HUES6 (cell line): Measurements from ENCODE around the gene CDH8.
"Not testable (repeated sequence)": the region's sequence is repeated elsewhere in the genome, so short reads cannot be mapped to it uniquely, and the experiment has no call there.

Source experiments
- H3K27ac ChIP-seq: 2 replicates; pipeline ENCODE4 v1.7.0; 2013; ENCODE audit warnings: low read depth, mild to moderate bottlenecking, low read length, inconsistent platforms
- H3K27me3 ChIP-seq: 2 replicates; pipeline ENCODE4 v1.6.1; 2013; ENCODE audit warnings: low read length; ENCODE audit not compliant: control insufficient read depth, insufficient read depth
- H3K36me3 ChIP-seq: 2 replicates; pipeline ENCODE4 v1.6.1; 2013; ENCODE audit warnings: low read length; ENCODE audit not compliant: control insufficient read depth, insufficient read depth
- H3K4me1 ChIP-seq: 2 replicates; pipeline ENCODE4 v1.6.1; 2013; ENCODE audit warnings: low read length; ENCODE audit not compliant: control insufficient read depth, insufficient read depth
- H3K4me3 ChIP-seq: 2 replicates; pipeline ENCODE4 v1.5.1; 2013; ENCODE audit warnings: low read depth, low read length
- H3K9ac ChIP-seq: one replicate; pipeline ENCODE4 v1.6.1; 2013; ENCODE audit warnings: mild to moderate bottlenecking, low read length
- H3K9me3 ChIP-seq: 2 replicates; pipeline ENCODE4 v1.6.1; 2013; ENCODE audit warnings: low read depth, low read length; ENCODE audit not compliant: control insufficient read depth, insufficient read depth

The CDH8 gene

DNA sequence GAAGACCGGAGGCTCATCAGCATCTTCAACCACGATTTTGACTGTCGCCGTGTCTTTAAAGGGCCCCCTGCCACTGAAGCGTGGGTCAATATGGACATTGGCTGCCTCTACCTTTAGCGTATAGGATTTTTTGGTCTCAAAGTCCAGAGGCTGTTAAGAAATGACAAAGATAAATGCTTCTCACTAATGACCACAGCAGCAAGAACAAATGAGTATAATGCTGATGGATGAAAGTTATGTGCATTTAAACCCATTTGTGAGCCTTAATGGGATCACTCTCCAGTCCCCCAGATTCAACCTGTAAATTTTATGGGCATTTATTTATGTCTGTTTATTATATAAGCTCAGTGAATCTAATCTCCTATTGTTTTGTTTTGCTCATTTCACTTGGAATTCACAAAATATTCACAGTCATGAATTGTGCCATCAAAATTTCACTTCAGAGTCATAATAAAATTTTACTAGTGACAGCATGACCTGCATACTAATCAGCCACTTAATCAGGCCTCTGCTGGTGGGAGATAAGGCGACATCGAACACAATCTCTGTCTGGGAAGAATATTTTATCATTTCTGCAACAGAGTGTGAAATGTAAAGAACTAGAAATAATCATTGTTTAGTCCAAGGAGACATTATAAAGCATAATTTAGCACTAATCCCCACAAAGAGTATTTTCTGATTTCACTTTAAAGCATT lies 218.5 kb downstream of the CDH8 start:
- H3K27me3 ChIP-seq = no peaks in the 10 kb centered on the region
- H3K27ac ChIP-seq = no peak overlapping the region
- peaks cover 7% of the 10 kb centered on the region; the same call in 1 of the 2 replicates for H3K4me1 ChIP-seq
- no peaks in the 10 kb centered on the region for H3K9me3 ChIP-seq
- H3K9ac ChIP-seq = no peak overlapping the region
- H3K4me3 ChIP-seq = no peak overlapping the region
- no peaks in the 10 kb centered on the region; the same call in 1 of the 2 replicates for H3K36me3 ChIP-seq

DNA sequence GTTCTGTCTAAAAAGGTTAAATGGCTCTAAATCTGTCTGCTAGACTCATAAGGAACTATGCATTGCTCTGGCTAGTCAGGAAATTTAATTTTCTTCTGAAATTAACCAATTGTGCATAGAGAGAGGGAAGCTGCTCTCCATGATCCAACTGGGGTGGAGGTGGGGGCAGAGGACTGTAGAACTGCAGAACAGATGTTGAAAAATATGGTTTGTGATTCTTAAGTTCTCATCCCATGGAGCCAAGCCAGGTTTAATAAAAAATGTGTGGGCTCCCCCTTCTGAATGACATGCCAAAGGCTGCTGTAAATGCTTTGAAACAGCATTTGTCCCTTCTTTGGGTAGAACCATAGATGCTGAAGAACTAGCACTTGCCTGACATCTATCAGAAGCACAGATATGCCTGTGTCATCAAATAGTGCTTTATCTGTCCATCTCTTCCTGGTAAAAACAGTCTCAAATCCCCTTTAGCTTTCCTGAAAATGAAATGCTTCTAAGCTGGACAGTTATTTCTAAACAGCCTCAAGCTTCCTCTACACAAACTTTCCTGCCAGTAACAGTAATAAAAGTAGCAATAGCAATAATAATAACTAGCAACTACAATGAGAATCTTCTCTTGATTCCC lies 221.4 kb downstream of the CDH8 start:
- Histone ChIP-seq H3K4me3 (no peak overlapping the region), H3K27me3 (no peaks in the 10 kb centered on the region), H3K9ac (no peak overlapping the region), H3K4me1 (peaks cover 19% of the 10 kb centered on the region; the same call in 1 of the 2 replicates), H3K27ac (no peak overlapping the region), H3K36me3 (no peaks in the 10 kb centered on the region), H3K9me3 (no peaks in the 10 kb centered on the region)

DNA sequence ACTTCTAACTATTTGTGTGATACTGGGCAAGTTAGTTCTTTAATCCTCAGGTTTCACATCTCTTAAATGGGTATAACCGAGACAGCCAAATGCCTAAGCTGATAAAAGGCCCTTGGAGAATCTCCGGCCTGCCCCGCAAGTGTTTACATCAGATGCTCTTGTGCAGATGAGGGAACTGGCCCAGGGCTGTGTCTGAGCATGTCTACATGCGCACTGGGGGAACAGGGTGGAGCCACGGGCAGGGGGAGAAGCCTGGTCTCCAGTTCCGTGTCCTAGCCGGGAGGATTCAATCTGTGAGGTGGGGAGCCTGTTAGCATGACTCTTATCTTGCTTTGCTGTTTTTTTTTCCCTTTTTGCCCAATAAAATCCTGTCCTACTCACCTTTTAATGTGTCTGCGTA lies 222.9 kb downstream of the CDH8 start:
- no peaks in the 10 kb centered on the region for H3K9me3 ChIP-seq
- no peak overlapping the region for H3K27ac ChIP-seq
- peaks cover 19% of the 10 kb centered on the region; the same call in 1 of the 2 replicates for H3K4me1 ChIP-seq
- no peak overlapping the region for H3K9ac ChIP-seq
- no peaks in the 10 kb centered on the region for H3K27me3 ChIP-seq
- H3K36me3 ChIP-seq = no peaks in the 10 kb centered on the region
- no peak overlapping the region for H3K4me3 ChIP-seq

DNA sequence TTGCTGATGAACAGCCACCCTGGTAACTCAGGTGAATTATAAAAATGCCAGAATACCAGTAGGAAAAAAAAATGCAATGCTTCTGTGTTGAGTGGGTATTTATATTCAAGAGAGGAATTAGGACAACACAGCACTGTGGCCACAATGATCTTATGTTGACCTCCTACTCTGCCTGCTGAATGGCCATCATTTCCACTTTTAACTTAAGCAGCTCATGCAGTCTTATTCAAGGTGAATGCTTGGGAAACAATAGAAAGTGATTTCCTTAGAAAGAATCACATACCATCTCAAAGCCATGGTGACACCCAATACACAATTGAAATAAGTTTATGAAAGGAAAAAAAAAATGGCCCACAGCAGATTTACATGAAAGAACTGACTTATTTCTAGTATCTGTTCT lies 224.0 kb downstream of the CDH8 start:
- Histone ChIP-seq H3K27me3 (no peaks in the 10 kb centered on the region), H3K4me3 (no peak overlapping the region), H3K4me1 (peaks cover 19% of the 10 kb centered on the region; the same call in 1 of the 2 replicates), H3K36me3 (no peaks in the 10 kb centered on the region), H3K27ac (no peak overlapping the region), H3K9ac (no peak overlapping the region), H3K9me3 (no peaks in the 10 kb centered on the region)

DNA sequence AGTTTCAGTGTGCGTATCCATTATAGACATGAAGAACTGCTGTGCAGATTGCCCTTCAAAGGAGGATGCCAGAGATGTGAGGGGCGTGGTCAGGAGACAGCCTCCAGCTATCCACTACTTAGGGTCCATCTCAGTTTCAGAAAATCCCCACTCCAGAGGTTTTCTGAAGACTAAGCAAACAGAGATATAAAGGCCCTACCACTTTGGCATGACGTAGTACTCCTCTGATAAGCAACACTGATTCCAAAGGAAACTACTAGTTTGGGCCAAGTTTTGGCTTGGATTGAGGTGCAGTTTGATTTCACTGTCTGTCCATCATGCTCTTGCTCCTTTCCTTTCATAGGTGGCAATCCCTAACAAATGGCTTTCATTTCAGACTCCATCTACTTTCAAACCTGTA lies 228.7 kb downstream of the CDH8 start:
- no peaks in the 10 kb centered on the region for H3K36me3 ChIP-seq
- no peaks in the 10 kb centered on the region for H3K9me3 ChIP-seq
- no peak overlapping the region for H3K27ac ChIP-seq
- H3K27me3 ChIP-seq = no peaks in the 10 kb centered on the region
- no peak overlapping the region for H3K9ac ChIP-seq
- no peak overlapping the region for H3K4me3 ChIP-seq
- H3K4me1 ChIP-seq = peaks cover 10% of the 10 kb centered on the region; the same call in 1 of the 2 replicates

DNA sequence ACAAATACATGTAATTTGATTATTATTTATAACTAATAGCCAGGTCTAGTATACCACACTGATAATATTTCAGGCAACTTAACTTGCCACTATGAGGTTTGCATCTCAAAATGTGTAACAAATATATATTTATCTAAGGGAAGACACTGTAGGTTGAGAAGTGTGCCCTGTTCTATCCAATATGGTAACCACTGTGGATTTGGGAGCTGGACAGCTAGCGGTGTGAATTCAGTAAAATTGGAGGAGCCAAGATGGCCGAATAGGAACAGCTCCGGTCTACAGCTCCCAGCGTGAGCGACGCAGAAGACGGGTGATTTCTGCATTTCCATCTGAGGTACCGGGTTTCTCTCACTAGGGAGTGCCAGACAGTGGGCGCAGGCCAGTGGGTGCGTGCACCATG lies 235.0 kb downstream of the CDH8 start:
- H3K4me3 ChIP-seq, H3K36me3 ChIP-seq, H3K4me1 ChIP-seq, H3K27me3 ChIP-seq, H3K27ac ChIP-seq, H3K9ac ChIP-seq, H3K9me3 ChIP-seq: not testable (repeated sequence)

DNA sequence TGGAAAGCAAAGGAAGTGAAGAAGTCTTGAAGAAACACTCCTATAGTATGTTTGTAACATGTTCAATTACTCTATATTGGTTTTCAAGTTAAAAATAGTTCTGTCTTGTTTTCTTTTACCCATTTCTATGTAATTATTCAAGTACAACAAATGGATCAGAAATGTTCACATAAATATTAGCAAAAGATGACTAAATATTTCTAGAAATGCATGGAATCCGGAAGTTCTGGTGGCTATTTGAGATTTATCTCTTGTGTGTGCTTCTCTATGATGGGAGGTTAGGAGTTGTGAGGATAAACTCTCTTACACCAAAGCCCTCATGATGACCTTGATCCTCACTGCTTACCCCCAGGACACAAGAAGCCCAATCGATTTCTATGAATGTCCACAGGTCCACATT lies 237.5 kb downstream of the CDH8 start:
- Histone ChIP-seq H3K4me1 (no peaks in the 10 kb centered on the region; the same call in 1 of the 2 replicates), H3K27me3 (no peaks in the 10 kb centered on the region), H3K9ac (no peak overlapping the region), H3K36me3 (no peaks in the 10 kb centered on the region), H3K27ac (no peak overlapping the region), H3K4me3 (no peak overlapping the region), H3K9me3 (no peaks in the 10 kb centered on the region)

DNA sequence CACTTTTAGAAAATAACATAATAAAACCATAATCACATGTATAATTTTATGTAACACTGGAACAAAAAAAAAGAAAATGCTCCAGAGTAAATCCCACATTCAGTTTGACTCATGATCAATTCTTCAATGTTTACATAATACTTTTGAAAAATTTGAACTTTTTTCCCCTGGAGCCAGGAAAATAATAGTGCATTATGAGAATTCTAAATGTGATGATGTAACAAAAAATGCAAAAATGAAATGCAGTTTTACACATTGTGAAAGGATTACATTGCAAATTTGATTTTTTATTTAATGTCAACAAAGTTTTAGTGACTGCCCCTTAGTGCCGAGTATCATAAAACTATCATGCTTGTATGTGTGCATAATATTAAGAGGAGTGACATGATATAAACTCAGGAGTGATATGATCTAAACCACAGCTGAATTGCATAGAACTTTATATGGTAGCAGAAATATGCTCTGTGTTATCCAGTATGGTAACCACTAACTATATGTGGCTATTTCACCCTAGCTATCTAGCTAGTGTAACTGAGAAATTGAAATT lies 238.2 kb downstream of the CDH8 start:
- Histone ChIP-seq H3K27ac (no peak overlapping the region), H3K9me3 (no peaks in the 10 kb centered on the region), H3K27me3 (no peaks in the 10 kb centered on the region), H3K36me3 (no peaks in the 10 kb centered on the region), H3K4me3 (no peak overlapping the region), H3K4me1 (no peaks in the 10 kb centered on the region; the same call in 1 of the 2 replicates), H3K9ac (no peak overlapping the region)

DNA sequence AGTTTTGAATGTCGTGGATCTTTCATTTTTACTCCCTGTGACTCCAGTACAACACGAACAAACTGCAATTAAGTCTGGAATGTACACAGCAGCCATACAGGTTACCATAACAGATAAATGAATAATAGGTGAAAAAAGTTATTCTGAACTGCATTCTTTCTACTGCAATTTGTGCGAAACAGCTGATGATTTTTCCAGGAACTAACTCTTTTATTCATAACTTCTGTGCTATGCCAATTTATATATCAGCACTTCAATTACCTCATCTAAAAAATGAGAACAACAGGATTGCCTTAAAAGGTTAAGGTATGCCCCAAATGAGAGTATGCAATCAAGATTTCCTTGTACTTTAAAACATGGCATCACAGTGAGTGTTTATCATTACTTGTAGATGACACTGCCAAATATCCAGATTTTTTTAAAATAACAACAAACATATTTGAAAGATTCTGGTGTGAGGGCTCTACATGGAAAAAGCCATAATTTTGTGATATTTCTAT lies 238.9 kb downstream of the CDH8 start:
- Histone ChIP-seq H3K4me3 (no peak overlapping the region), H3K9ac (no peak overlapping the region), H3K9me3 (no peaks in the 10 kb centered on the region), H3K27me3 (no peaks in the 10 kb centered on the region), H3K4me1 (no peaks in the 10 kb centered on the region; the same call in 1 of the 2 replicates), H3K36me3 (no peaks in the 10 kb centered on the region), H3K27ac (no peak overlapping the region)

DNA sequence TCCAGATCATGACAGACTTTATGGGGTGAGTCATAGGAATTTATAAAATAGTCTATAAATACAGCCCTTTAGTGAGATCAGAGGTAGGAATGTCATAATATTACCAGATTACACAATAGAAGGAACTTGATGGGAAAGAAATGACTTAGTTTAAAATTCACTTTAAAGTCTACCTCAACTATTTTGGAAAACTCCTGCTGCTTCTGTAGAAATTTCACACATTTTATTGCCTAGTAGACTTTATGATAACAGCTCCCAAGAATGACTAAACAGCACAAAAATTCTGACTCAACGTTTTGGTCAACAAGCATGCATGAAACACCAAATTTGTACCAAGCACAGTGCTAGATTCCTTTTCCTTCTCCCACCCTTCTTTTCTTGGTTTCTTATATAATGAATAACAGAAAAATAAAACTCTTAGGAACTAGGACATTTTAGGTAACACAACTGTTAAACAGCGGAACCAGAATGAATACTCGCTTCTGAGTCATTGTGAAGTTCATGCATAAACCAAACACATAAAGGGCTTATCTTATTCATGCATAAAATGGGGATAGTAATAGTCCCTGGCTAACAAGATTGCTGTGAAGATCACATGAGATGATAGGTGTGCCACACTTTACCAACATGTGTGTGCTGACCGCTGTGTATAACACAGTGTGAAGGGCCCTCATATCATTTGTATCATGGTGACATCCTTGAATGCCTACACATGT lies 243.9 kb downstream of the CDH8 start:
- Histone ChIP-seq H3K27ac (no peak overlapping the region), H3K9me3 (no peaks in the 10 kb centered on the region), H3K4me3 (no peak overlapping the region), H3K27me3 (no peaks in the 10 kb centered on the region), H3K4me1 (no peaks in the 10 kb centered on the region), H3K36me3 (no peaks in the 10 kb centered on the region), H3K9ac (no peak overlapping the region)

DNA sequence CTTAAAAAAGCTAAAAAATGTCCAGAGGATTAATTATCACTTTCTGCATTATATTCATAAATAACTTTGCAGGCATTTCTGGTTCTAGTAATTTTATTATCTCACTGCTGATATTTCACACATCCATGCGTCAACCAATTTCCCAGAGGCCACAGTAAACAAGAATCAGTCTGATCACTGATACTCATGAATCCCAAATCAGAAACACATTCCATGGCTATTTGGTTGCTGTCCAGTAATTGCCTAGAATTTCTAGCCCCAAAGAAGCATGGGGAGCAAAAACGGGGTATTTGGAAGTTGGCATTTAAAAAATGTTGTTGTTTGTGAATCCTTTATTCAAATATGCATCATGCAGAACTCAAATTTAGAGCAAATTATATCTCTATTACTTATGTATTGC lies 244.8 kb downstream of the CDH8 start:
- no peaks in the 10 kb centered on the region for H3K36me3 ChIP-seq
- no peak overlapping the region for H3K27ac ChIP-seq
- no peak overlapping the region for H3K9ac ChIP-seq
- H3K9me3 ChIP-seq = no peaks in the 10 kb centered on the region
- H3K4me1 ChIP-seq = no peaks in the 10 kb centered on the region
- H3K27me3 ChIP-seq = no peaks in the 10 kb centered on the region
- no peak overlapping the region for H3K4me3 ChIP-seq
